Neural progenitor cell (in vitro differentiated cells): ENCODE measurements around the gene AUH. TPM values are rescaled to one million over a fixed set of nuclear protein-coding genes. Genes with fewer than 3 reads are reported as not detected.

Source experiments
- DNase-seq: peaks from one replicate; pipeline ENCODE4 v3.0.0-alpha.2; 2016; ENCODE audit warnings: low spot score
- H2AFZ ChIP-seq: fragments of 200-600 bp; sonication (generic); replicated peaks from 2 replicates; pipeline ENCODE4 v1.6.1; 2016; ENCODE audit warnings: antibody characterized with exemption
- H3F3A ChIP-seq: fragments of 200-600 bp; sonication (generic); 2 replicates; pipeline ENCODE4 v1.6.1; 2016; ENCODE audit warnings: antibody characterized with exemption, low read depth
- H3K27ac ChIP-seq: fragments of 200-600 bp; sonication (generic); 2 replicates; pipeline ENCODE4 v1.5.1; 2016; ENCODE audit warnings: mild to moderate bottlenecking
- H3K27me3 ChIP-seq: fragments of 200-600 bp; sonication (generic); 2 replicates; pipeline ENCODE4 v1.6.1; 2016; ENCODE audit warnings: mild to moderate bottlenecking, moderate library complexity
- H3K36me3 ChIP-seq: fragments of 200-600 bp; sonication (generic); 2 replicates; pipeline ENCODE4 v1.5.1; 2016
- H3K4me1 ChIP-seq: fragments of 200-600 bp; sonication (generic); 2 replicates; pipeline ENCODE4 v1.6.1; 2016; ENCODE audit warnings: mixed run types
- H3K4me2 ChIP-seq: fragments of 200-600 bp; sonication (generic); 2 replicates; pipeline ENCODE4 v1.6.1; 2016
- H3K4me3 ChIP-seq: fragments of 200-600 bp; sonication (generic); 2 replicates; pipeline ENCODE4 v1.5.1; 2016
- H3K79me2 ChIP-seq: fragments of 200-600 bp; sonication (generic); 2 replicates; pipeline ENCODE4 v1.6.1; 2016; ENCODE audit warnings: low read depth
- H3K9ac ChIP-seq: fragments of 200-600 bp; sonication (generic); 2 replicates; pipeline ENCODE4 v1.6.1; 2016
- H3K9me3 ChIP-seq: fragments of 200-600 bp; sonication (generic); 2 replicates; pipeline ENCODE4 v1.5.1; 2016; ENCODE audit warnings: low read depth
- H4K20me1 ChIP-seq: fragments of 200-600 bp; sonication (generic); 2 replicates; pipeline ENCODE4 v1.6.1; 2016; ENCODE audit warnings: low read depth
- H3K27ac Mint-ChIP-seq: 3 replicates; pipeline ENCODE4 v1.8.0; 2021; ENCODE audit warnings: mixed read lengths
- H3K27me3 Mint-ChIP-seq: 2 replicates; pipeline ENCODE4 v1.8.0; 2022; ENCODE audit warnings: low read depth, mild to moderate bottlenecking, inconsistent platforms, moderate library complexity, mixed read lengths; ENCODE audit not compliant: insufficient read depth
- H3K36me3 Mint-ChIP-seq: 3 replicates; pipeline ENCODE4 v1.8.0; 2021; ENCODE audit warnings: mixed read lengths
- H3K4me1 Mint-ChIP-seq: 3 replicates; pipeline ENCODE4 v1.8.0; 2021; ENCODE audit warnings: mixed read lengths
- H3K4me3 Mint-ChIP-seq: 3 replicates; pipeline ENCODE4 v1.8.0; 2021; ENCODE audit warnings: mild to moderate bottlenecking, moderate library complexity, mixed read lengths
- H3K9me3 Mint-ChIP-seq: 3 replicates; pipeline ENCODE4 v1.8.0; 2020; ENCODE audit warnings: mixed read lengths
- CTCF ChIP-seq: fragments of 200-600 bp; sonication (generic); IDR thresholded peaks from 2 replicates; pipeline ENCODE4 v1.5.1; 2017; ENCODE audit warnings: antibody characterized with exemption, mild to moderate bottlenecking
- EZH2 ChIP-seq: fragments of 200-600 bp; sonication (generic); IDR thresholded peaks from 2 replicates; pipeline ENCODE4 v1.6.1; 2017; ENCODE audit warnings: antibody characterized with exemption, mild to moderate bottlenecking, moderate library complexity
- EZH2phosphoT487 ChIP-seq: fragments of 200-600 bp; sonication (generic); IDR thresholded peaks from 2 replicates; pipeline ENCODE4 v1.6.1; 2017; ENCODE audit warnings: antibody characterized with exemption
- total RNA-seq: library from RNA; depleted of rRNA; stranded (reverse); fragments of >200 nt; gene quantifications from 2 replicates; pipeline ENCODE4 v1.2.3, GENCODE V29; 2015; ENCODE audit warnings: low replicate concordance

Gene AUH
- total RNA-seq, 1 donor from 2014 or later = 17.3 TPM

GRCh38 chr9:91362051-91362611, 413 bp upstream of the AUH start:
- Histone ChIP-seq H3F3A (peaks cover 9% of the 10 kb centered on the region), H2AFZ (peak overlapping the region; percentile 100), H3K27ac (no peak overlapping the region), H3K27me3 (no peaks in the 10 kb centered on the region), H4K20me1 (peaks cover 14% of the 10 kb centered on the region), H3K9me3 (no peaks in the 10 kb centered on the region), H3K4me1 (peaks cover 12% of the 10 kb centered on the region), H3K36me3 (no peaks in the 10 kb centered on the region), H3K4me3 (peak overlapping the region; percentile 99), H3K4me2 (peak overlapping the region; percentile 51), H3K9ac (no peak overlapping the region), H3K79me2 (peaks cover 45% of the 10 kb centered on the region)
- Mint-ChIP-seq H3K27ac (no peak overlapping the region), H3K9me3 (peaks cover 7% of the 10 kb centered on the region), H3K27me3 (peaks cover 2% of the 10 kb centered on the region), H3K4me3 (peak overlapping the region; percentile 93), H3K36me3 (peaks cover 2% of the 10 kb centered on the region), H3K4me1 (peaks cover 21% of the 10 kb centered on the region)
- DNase-seq = no peak
- no peak for TF ChIP-seq CTCF
- TF ChIP-seq EZH2phosphoT487 = no peak
- no peak for TF ChIP-seq EZH2

- peak overlapping the region; percentile 99 for H3K4me3 ChIP-seq
- Mint-ChIP-seq H3K4me3 (peak overlapping the region; percentile 100), H3K36me3 (peaks cover 6% of the 10 kb centered on the region), H3K27ac (peak overlapping the region; percentile 96), H3K9me3 (peaks cover 7% of the 10 kb centered on the region), H3K27me3 (peaks cover 2% of the 10 kb centered on the region), H3K4me1 (peaks cover 21% of the 10 kb centered on the region)
- H3K27me3 ChIP-seq = no peaks in the 10 kb centered on the region
- H2AFZ ChIP-seq = peak overlapping the region; percentile 100
- H3K79me2 ChIP-seq = peaks cover 57% of the 10 kb centered on the region
- peak; percentile 56 for DNase-seq
- peak overlapping the region; percentile 83 for H3K9ac ChIP-seq
- H3K9me3 ChIP-seq = no peaks in the 10 kb centered on the region
- H3K4me1 ChIP-seq = peaks cover 12% of the 10 kb centered on the region
- H3F3A ChIP-seq = peaks cover 9% of the 10 kb centered on the region
- no peak for TF ChIP-seq EZH2
- TF ChIP-seq EZH2phosphoT487 = no peak
- no peak for TF ChIP-seq CTCF
- H3K36me3 ChIP-seq = no peaks in the 10 kb centered on the region
- H4K20me1 ChIP-seq = peaks cover 14% of the 10 kb centered on the region
- H3K4me2 ChIP-seq = peak overlapping the region; percentile 92
- no peak overlapping the region for H3K27ac ChIP-seq
Observed at GRCh38 chr9:91360551-91361290, 997 bp downstream of the AUH start.

- DNase-seq = no peak
- H3K36me3 ChIP-seq = no peaks in the 10 kb centered on the region
- H3K79me2 ChIP-seq = peaks cover 57% of the 10 kb centered on the region
- H3K4me3 Mint-ChIP-seq = peak overlapping the region; percentile 100
- peaks cover 21% of the 10 kb centered on the region for H3K4me1 Mint-ChIP-seq
- H3K27ac ChIP-seq = no peak overlapping the region
- TF ChIP-seq EZH2phosphoT487 (no peak), EZH2 (no peak), CTCF (no peak)
- no peak overlapping the region for H3K27ac Mint-ChIP-seq
- peaks cover 12% of the 10 kb centered on the region for H3K4me1 ChIP-seq
- H3K9me3 Mint-ChIP-seq = peaks cover 5% of the 10 kb centered on the region
- peaks cover 22% of the 10 kb centered on the region for H4K20me1 ChIP-seq
- no peak overlapping the region for H2AFZ ChIP-seq
- peaks cover 9% of the 10 kb centered on the region for H3F3A ChIP-seq
- H3K36me3 Mint-ChIP-seq = peaks cover 4% of the 10 kb centered on the region
- H3K27me3 ChIP-seq = no peaks in the 10 kb centered on the region
- H3K9ac ChIP-seq = no peak overlapping the region
- H3K4me3 ChIP-seq = peak overlapping the region; percentile 99
- no peaks in the 10 kb centered on the region for H3K9me3 ChIP-seq
- H3K27me3 Mint-ChIP-seq = peaks cover under 1% of the 10 kb centered on the region
- H3K4me2 ChIP-seq = peak overlapping the region; percentile 92
Observed at GRCh38 chr9:91359734-91360470, 1.8 kb downstream of the AUH start.
